Stimulated activated CD4-positive, alpha-beta T cell treated with anti-CD3 and anti-CD28 coated beads, Interleukin-15, amount 100 ng/mL, for 1 hour (primary cell): ENCODE data around the gene EVI5.

Experiments
- DNase-seq, 2 donors: peaks; one replicate each; pipeline ENCODE4 v3.0.0-alpha.2; 2020; ENCODE audit warnings: low read depth in 1 of 2, low spot score in 1 of 2

The EVI5 gene

DNA sequence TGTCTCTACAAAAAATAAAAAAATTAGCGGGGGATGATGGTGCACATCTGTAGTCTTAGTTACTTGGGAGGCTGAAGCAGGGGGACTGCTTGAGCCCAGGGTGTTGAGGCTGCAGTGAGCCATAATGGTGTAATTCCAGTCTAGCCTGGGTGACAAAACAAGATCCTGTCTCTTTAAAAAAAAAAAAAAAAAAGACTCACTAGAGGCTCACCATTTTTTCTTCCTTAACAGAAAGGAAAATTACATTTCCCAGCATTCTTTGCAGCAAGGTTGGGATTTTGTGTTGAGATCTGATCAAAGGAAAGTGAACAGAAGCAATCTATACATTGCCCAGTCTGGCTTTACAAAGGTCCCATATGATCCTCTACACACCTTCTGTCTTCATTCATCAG, 319.7 kb downstream of the EVI5 start:
- no peak for DNase-seq

DNA sequence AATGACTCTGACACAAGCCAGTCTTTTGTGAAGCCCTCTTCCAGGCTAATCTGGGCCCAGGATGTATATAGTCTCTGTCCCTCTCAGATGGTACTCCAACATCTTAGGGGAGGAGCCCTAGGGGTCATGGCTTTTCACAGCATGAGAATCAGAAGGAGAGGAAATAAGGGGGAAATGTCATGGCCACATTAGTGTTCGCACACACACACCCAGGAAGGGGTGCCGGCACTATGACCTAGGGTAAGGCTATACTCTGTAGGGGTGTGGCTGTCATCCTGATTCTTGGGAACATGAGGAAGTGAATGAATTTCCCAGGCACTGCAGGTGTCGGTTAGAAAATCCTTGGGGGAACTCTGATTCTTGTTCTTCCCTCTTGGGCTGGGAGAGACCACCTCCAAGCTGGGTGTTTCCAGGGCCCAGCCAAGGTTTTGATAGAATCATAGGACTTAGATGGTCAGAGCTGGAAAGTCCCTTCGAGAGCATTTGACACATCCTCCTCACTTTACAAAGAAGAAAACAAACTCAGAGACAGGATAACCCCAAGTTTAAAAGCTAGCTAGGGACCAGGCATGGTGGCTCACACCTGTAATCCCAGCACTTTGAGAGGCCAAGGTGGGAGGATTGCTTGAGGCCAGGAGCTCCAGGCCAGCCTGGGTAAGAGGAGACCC, 320.2 kb downstream of the EVI5 start:
- DNase-seq = no peak

DNA sequence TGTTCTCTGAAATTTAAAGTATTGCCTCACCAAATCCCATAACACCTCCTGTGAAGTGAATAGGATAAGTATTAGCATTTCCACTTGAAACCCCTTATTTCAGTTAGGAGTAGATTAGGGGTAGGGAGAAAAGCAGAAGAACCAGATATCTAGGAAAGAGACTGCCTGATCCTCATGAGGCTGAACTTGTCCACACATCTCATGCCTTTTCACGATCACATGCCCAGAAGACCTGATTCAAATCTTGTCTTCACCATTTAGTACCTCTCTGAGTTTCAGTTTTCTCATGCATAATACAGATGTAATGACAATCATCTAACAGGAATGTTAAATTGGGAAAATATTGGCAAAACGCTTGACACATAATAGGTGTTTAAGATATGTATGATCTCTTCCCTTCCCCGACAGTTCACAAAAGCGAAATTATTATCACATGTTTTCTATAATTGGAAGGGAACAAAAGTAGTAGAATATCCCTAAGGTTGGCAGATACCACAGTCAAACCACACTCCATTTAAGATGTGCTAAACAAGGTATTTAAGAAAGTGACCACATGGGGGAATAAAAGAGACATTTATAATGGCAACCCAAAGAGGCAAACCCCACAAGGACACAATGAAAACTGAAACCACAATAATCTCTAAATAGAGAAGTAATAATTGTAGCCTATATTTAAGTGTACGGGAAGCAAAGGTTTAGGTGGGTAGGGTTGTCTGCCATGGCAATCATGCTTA, 323.4 kb downstream of the EVI5 start:
- DNase-seq = no peak

DNA sequence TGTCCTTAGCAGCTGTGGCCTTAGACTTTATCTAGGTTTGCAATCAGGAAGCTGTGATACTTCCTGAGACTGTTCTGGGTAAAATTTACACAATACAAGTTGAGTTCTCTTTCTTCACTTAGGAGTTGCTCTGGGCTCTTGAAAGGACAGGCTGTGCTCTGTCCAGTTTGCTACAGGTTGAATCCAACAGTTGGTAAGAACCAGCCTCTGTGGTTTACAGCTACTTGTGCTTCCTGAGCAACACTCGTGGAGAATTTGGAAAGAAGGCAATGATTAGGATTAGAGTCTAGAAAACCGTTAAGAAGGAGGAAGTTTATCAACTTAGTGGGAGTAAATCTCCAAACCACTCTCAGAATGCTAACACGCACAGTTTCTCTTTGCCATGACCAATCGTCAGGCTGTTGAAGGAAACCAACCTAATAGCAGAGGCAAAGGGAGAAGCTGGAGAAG, 325.0 kb downstream of the EVI5 start:
- no peak for DNase-seq
